GM12875 (cell line): Measurements from ENCODE around the gene TP53I11.

Experiments used
- H3K4me3 ChIP-seq: one replicate; pipeline ENCODE4 v1.5.1; 2011; ENCODE audit warnings: low read depth, low read length, control low read depth
- TF ChIP-seq, protein P1 (sequence below): IDR thresholded peaks from 2 replicates; pipeline ENCODE4 v1.5.1; 2011; ENCODE audit warnings: low read depth, mild to moderate bottlenecking, control low read depth, inconsistent platforms, low read length, moderate library complexity, borderline replicate concordance; ENCODE audit not compliant: insufficient read depth

The TP53I11 gene

DNA sequence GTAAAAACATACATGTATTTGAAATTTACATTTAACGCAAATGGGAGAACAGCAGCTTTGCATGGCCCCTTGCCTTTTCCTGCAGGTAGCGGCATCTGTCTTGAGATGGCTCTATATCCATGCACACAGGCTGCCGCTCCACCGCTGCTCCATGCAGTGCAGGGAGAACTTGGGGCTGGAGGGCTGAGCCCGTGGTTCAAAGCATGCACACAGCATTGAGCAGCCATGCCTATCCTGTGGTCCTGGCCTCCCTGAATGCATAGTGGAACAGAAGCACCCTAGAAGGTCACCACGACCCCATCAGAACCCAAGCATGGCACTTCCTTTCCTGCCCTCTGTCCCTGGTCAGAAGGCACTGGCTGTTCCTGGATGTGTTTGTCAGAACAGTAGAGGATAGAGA is 35.0 kb upstream of the TP53I11 start:
- TF ChIP-seq, protein P1, sequence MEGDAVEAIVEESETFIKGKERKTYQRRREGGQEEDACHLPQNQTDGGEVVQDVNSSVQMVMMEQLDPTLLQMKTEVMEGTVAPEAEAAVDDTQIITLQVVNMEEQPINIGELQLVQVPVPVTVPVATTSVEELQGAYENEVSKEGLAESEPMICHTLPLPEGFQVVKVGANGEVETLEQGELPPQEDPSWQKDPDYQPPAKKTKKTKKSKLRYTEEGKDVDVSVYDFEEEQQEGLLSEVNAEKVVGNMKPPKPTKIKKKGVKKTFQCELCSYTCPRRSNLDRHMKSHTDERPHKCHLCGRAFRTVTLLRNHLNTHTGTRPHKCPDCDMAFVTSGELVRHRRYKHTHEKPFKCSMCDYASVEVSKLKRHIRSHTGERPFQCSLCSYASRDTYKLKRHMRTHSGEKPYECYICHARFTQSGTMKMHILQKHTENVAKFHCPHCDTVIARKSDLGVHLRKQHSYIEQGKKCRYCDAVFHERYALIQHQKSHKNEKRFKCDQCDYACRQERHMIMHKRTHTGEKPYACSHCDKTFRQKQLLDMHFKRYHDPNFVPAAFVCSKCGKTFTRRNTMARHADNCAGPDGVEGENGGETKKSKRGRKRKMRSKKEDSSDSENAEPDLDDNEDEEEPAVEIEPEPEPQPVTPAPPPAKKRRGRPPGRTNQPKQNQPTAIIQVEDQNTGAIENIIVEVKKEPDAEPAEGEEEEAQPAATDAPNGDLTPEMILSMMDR, result no peak

DNA sequence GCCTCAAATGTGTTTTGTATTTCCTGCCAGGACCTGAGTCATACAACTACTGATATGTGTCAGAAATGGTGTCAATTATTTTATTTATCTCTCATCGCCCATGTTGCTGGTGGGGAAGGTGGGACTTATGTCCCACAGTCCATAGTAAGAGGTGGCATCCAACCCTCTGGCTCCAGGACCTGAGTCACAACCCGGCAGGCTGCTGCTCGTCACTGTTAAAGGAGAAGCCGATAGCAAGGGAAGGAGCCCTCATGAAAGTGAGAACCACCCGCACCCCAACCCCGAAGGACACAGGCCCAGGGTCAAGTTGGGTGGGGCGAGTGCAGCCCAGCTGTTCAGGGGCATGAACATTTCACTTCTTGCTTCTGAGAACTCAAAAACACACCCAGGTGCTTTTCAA is 33.1 kb upstream of the TP53I11 start:
- no peak overlapping the region for H3K4me3 ChIP-seq

More for the DNA sequence above, 35.0 kb upstream of the TP53I11 start:
- H3K4me3 ChIP-seq, result no peak overlapping the region

DNA sequence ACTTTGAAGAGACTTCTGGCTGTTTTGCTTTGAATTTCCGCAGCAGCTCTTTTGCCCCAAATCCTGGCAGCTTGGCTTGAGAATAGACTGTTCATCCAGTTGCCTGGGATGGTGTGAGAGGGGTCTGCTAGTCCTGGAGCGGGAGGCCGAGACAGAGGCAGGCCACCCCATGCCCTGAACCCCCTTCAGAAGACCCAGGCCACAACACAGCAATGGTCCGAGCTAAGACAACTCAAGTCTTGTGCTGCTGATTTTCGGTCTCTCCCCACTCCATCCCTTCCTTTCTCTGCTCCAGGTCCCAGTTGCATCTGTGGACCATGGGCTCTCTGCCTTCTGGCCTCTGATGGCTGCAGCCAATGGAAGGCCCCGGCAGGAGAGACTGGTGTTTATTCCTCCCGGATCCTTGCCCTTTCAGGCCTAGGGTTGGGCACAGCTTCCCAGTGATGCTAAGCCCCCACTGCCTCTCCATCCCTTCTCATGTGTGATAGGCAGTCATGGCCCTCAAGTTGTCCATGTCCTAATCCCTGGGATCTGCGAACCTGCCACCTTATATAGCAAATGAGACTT is 31.9 kb upstream of the TP53I11 start:
- no peak overlapping the region for H3K4me3 ChIP-seq
- TF ChIP-seq, protein P1, result no peak

More for the DNA sequence above, 33.1 kb upstream of the TP53I11 start:
- TF ChIP-seq, protein P1, result no peak

DNA sequence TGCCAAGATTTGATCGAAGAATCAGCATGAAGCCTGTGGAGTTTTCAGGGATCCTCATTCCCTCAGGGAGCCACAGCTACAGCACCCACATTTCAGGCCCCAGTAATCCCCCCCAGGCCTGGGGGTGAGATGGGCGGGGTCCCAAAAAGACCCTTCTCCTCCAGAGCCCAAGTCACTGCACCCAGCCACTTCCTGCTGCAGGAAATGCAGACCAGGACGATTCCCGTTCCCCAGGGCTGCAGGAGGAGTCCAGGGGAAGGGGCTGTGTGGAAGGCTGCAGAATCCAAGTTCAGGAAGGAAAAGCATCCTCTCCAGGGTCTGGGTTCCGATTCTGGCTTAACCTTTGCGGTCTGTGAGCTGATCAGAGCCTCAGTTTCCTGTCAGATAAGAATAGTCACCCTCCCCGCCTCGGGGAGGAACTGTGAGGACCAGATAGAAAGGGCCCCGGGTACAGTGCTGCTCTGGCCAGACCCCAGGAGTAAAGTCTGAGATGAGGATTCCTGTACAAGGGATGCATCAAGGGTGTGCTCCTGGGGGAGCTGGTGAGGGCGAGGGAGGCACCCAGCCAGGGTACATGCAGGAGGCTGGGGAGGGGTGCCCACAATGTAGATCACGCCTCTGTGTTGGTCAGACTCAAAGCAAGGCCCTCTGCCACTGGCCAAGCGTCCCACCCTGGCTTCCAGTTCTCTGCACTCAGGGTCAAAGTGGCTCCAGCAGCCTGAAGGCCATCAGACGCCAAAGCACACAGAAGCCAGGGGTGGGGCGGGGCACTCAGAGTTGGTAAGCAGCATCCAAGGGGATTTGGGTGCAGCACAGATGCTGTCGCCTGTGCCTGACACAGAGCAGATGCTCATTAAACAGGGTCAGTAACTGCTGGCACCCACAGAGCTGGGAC is 30.1 kb upstream of the TP53I11 start:
- no peak overlapping the region for H3K4me3 ChIP-seq
- TF ChIP-seq, protein P1, result no peak

DNA sequence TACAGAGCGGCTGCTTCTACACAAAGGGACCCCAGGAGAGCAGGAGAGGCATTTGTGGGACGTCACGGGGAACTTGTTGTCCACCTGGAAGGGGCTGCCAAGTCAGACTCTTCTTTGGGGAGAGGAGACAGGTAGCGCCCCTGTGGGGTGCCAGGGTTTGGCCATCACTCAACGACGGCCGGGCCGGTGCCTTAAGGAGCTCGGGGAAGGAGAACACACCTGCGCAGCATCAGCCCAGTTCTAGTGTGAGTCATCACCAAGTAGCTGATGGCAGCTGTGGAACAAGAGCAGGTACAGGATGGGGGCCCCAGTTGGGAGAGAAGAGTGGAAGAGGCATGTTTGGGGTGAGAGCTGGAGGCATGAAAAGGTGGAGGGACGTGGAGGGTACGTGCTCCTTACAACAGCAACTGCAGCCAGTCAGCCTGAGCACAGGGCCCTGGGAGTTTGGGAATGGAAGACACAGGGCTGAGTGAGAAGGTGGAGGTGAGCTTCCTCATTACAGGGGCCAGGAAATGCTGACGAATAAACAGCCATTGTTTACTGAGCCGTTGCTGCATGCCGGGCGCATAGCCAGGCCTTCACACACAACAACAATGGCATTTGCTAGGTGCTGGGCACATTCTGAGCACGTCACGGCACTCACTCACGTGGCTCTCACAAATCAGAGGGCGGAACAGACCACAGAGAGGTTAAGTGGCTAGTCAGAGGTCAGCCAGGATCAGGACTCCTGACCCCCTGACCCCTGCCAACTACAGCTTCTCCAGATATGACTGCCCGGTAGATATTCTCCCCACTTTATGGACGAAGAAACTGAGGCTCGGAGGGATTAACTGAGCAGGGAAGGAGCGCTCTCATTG is 29.1 kb upstream of the TP53I11 start:
- H3K4me3 ChIP-seq, result no peak overlapping the region
- TF ChIP-seq, protein P1, result no peak

DNA sequence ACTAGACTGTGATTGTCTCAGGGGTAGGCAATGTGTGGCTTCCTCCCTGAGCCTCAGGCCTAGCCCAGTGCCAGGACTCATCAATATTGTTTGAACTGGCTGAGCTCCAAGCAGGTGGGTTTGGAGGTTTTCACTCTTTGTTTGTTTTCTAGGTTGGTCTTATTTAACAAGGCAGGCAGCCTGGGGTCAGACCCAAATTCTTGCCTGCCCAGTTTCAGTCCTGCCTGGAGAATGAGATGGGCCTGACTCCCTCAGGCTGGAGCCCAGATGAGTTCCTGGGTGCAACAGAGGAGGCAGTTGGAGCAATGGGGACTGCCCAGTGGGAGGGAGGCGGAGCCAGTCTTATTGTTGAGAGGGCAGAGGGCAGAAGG is 28.3 kb upstream of the TP53I11 start:
- H3K4me3 ChIP-seq, result no peak overlapping the region
- TF ChIP-seq, protein P1, result no peak
